ENCODE data around the gene ABCF3.

DNA sequence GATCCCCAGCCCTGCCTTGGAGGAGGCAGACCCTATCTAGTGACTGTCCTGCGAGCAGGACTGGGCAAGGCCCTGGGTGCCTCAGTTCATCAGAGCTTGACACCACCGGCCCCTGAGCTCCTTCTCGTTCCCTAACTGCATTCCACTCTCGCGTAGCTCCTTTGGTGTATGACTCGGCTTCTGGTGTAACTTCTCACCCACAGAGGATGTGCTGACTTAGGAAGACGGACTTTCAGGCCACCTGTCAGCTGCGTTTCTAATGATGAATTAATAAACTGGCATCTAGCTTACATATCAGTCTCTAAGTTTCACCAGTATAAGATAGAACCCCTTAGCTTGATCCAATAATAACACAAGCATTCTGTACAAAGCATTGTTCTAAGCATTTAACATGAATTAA is 17.5 kb downstream of the ABCF3 start:
- TF ChIP-seq CTCF (IDR thresholded peaks at IDR 0.05; ENCODE audit: extremely low read depth in 1 of 2, insufficient read depth in 1 of 2, low read depth in 1 of 2, low read length in 2 of 2) (no peak), MYC (IDR thresholded peaks at IDR 0.05; ENCODE audit: low read depth, low read length) (no peak)
